Measurements from ENCODE around the gene ANGPTL2. TPM values are rescaled to one million over a fixed set of nuclear protein-coding genes. Genes with fewer than 3 reads are reported as not detected.

The ANGPTL2 gene
- total RNA-seq, 1 donor from 2014 or later, result 5.7 TPM

- peaks cover 3% of the 10 kb centered on the region for H3K27me3 Mint-ChIP-seq (ENCODE audit: unreplicated experiment)
- no peak for TF ChIP-seq CTCF (IDR thresholded peaks at IDR 0.05; ENCODE audit: unreplicated experiment)
- peaks cover 19% of the 10 kb centered on the region for H3K4me1 Mint-ChIP-seq (ENCODE audit: unreplicated experiment)
- H3K4me3 Mint-ChIP-seq (ENCODE audit: unreplicated experiment), result no peak overlapping the region
- no peaks in the 10 kb centered on the region for H3K9me3 Mint-ChIP-seq (ENCODE audit: unreplicated experiment)
- DNase-seq (ENCODE audit: low spot score), result no peak
- no peak overlapping the region for H3K27ac Mint-ChIP-seq (ENCODE audit: unreplicated experiment)
- H3K36me3 Mint-ChIP-seq (ENCODE audit: low read depth, unreplicated experiment), result no peaks in the 10 kb centered on the region
Observed at GRCh38 chr9:127053057-127053821, 69.2 kb downstream of the ANGPTL2 start.

GRCh38 chr9:127051881-127052595 lies 70.4 kb downstream of the ANGPTL2 start:
- Mint-ChIP-seq H3K27ac (ENCODE audit: unreplicated experiment) (no peak overlapping the region), H3K9me3 (ENCODE audit: unreplicated experiment) (no peaks in the 10 kb centered on the region), H3K36me3 (ENCODE audit: low read depth, unreplicated experiment) (no peaks in the 10 kb centered on the region), H3K27me3 (ENCODE audit: unreplicated experiment) (peaks cover 3% of the 10 kb centered on the region), H3K4me1 (ENCODE audit: unreplicated experiment) (peaks cover 24% of the 10 kb centered on the region), H3K4me3 (ENCODE audit: unreplicated experiment) (no peak overlapping the region)
- DNase-seq (ENCODE audit: low spot score), result no peak
- TF ChIP-seq CTCF (IDR thresholded peaks at IDR 0.05; ENCODE audit: unreplicated experiment), result no peak

GRCh38 chr9:127050591-127051001 lies 71.8 kb downstream of the ANGPTL2 start:
- no peak for TF ChIP-seq CTCF (IDR thresholded peaks at IDR 0.05; ENCODE audit: unreplicated experiment)
- Mint-ChIP-seq H3K27ac (ENCODE audit: unreplicated experiment) (no peak overlapping the region), H3K4me3 (ENCODE audit: unreplicated experiment) (no peak overlapping the region), H3K27me3 (ENCODE audit: unreplicated experiment) (peaks cover 3% of the 10 kb centered on the region), H3K36me3 (ENCODE audit: low read depth, unreplicated experiment) (no peaks in the 10 kb centered on the region), H3K9me3 (ENCODE audit: unreplicated experiment) (no peaks in the 10 kb centered on the region), H3K4me1 (ENCODE audit: unreplicated experiment) (peaks cover 24% of the 10 kb centered on the region)
- no peak for DNase-seq (ENCODE audit: low spot score)

- Mint-ChIP-seq H3K4me1 (ENCODE audit: unreplicated experiment) (peaks cover 24% of the 10 kb centered on the region), H3K36me3 (ENCODE audit: low read depth, unreplicated experiment) (no peaks in the 10 kb centered on the region), H3K4me3 (ENCODE audit: unreplicated experiment) (no peak overlapping the region), H3K9me3 (ENCODE audit: unreplicated experiment) (no peaks in the 10 kb centered on the region), H3K27ac (ENCODE audit: unreplicated experiment) (no peak overlapping the region), H3K27me3 (ENCODE audit: unreplicated experiment) (peaks cover 3% of the 10 kb centered on the region)
- DNase-seq (ENCODE audit: low spot score), result no peak
- no peak for TF ChIP-seq CTCF (IDR thresholded peaks at IDR 0.05; ENCODE audit: unreplicated experiment)
Observed at GRCh38 chr9:127050152-127050551, 72.3 kb downstream of the ANGPTL2 start.

- Mint-ChIP-seq H3K4me1 (ENCODE audit: unreplicated experiment) (peaks cover 24% of the 10 kb centered on the region), H3K36me3 (ENCODE audit: low read depth, unreplicated experiment) (no peaks in the 10 kb centered on the region), H3K27me3 (ENCODE audit: unreplicated experiment) (peaks cover 2% of the 10 kb centered on the region), H3K9me3 (ENCODE audit: unreplicated experiment) (no peaks in the 10 kb centered on the region), H3K27ac (ENCODE audit: unreplicated experiment) (peak overlapping the region; percentile 27), H3K4me3 (ENCODE audit: unreplicated experiment) (no peak overlapping the region)
- DNase-seq (ENCODE audit: low spot score), result no peak
- TF ChIP-seq CTCF (IDR thresholded peaks at IDR 0.05; ENCODE audit: unreplicated experiment), result no peak
Observed at GRCh38 chr9:127049581-127049980, 72.9 kb downstream of the ANGPTL2 start.

All from endothelial cell (in vitro differentiated cells).